ENCODE results near the gene ARF1.

Gene ARF1

DNA sequence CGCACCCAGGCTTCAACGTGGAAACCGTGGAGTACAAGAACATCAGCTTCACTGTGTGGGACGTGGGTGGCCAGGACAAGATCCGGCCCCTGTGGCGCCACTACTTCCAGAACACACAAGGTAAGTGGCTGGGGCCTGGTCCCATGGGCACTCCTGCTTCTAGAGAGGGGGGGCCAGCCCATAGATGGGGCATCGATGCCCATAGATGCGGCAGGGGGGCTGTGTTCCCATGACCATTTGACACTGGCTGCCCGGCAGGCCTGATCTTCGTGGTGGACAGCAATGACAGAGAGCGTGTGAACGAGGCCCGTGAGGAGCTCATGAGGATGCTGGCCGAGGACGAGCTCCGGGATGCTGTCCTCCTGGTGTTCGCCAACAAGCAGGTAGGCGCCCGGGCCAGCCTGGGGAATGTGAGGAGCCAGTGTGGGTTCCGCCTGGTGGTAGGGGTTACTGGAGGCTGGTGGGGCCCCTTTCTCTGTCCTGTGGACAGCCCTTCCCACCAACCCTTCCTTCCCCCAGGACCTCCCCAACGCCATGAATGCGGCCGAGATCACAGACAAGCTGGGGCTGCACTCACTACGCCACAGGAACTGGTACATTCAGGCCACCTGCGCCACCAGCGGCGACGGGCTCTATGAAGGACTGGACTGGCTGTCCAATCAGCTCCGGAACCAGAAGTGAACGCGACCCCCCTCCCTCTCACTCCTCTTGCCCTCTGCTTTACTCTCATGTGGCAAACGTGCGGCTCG lies 15.0 kb downstream of the ARF1 start:
- TF ChIP-seq EZH2 (IDR thresholded peaks at IDR 0.05) (no peak), POLR2AphosphoS5 (IDR thresholded peaks at IDR 0.05; ENCODE audit: borderline replicate concordance, low read depth, low read length) (no peak), FOXP2 (optimal IDR thresholded peaks at IDR 0.05; ENCODE audit: control extremely low read depth, extremely low read length, insufficient read depth) (no peak)
- H3K36me3 ChIP-seq (ENCODE audit: insufficient read depth, low read length): peaks cover 60% of the 10 kb centered on the region
- no peak overlapping the region for H3K4me3 ChIP-seq
- no peaks in the 10 kb centered on the region for H3K9me3 ChIP-seq (ENCODE audit: low read depth, low read length)
- no peak for DNase-seq (ENCODE audit: low read depth, low spot score)
- no peak overlapping the region for H3K27ac ChIP-seq
- no peak overlapping the region for H3K9ac ChIP-seq (ENCODE audit: insufficient read length)

DNA sequence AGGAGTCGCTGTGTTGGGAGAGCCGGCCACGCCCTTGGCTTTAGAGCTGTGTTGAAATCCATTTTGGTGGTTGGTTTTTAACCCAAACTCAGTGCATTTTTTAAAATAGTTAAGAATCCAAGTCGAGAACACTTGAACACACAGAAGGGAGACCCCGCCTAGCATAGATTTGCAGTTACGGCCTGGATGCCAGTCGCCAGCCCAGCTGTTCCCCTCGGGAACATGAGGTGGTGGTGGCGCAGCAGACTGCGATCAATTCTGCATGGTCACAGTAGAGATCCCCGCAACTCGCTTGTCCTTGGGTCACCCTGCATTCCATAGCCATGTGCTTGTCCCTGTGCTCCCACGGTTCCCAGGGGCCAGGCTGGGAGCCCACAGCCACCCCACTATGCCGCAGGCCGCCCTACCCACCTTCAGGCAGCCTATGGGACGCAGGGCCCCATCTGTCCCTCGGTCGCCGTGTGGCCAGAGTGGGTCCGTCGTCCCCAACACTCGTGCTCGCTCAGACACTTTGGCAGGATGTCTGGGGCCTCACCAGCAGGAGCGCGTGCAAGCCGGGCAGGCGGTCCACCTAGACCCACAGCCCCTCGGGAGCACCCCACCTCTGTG lies 15.9 kb downstream of the ARF1 start:
- no peaks in the 10 kb centered on the region for H3K9me3 ChIP-seq (ENCODE audit: low read depth, low read length)
- DNase-seq (ENCODE audit: low read depth, low spot score): no peak
- H3K27ac ChIP-seq: 0 out of 2 replicates have a peak overlapping the region, but pooled peaks have one; percentile 46
- H3K36me3 ChIP-seq (ENCODE audit: insufficient read depth, low read length): peaks cover 50% of the 10 kb centered on the region
- H3K9ac ChIP-seq (ENCODE audit: insufficient read length): no peak overlapping the region
- TF ChIP-seq FOXP2 (optimal IDR thresholded peaks at IDR 0.05; ENCODE audit: control extremely low read depth, extremely low read length, insufficient read depth) (no peak), EZH2 (IDR thresholded peaks at IDR 0.05) (no peak), POLR2AphosphoS5 (IDR thresholded peaks at IDR 0.05; ENCODE audit: borderline replicate concordance, low read depth, low read length) (peak; percentile 41; the same call in 1 of the 2 replicates)
- H3K4me3 ChIP-seq: no peak overlapping the region

DNA sequence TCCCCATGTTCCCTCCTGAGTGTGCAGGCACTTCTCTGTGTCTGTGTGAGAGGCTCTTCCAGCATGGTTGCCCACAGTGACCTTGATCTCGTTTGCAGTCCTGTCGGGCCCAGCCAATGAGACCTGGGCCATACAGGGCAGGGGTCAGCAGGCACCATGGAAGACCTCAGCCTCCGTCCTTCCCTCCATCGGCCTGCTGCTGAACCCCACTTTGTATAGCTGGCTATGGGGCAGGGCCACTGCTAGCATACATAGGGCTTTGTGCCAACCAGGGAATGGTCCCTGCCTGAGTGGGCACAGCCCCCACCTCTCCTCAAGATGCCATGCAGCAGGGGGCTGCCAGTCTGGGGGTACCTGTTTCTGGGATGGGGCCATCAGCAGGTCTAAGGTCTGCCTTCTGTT lies 16.8 kb downstream of the ARF1 start:
- Histone ChIP-seq H3K36me3 (ENCODE audit: insufficient read depth, low read length) (peaks cover 50% of the 10 kb centered on the region), H3K27ac (no peak overlapping the region), H3K9me3 (ENCODE audit: low read depth, low read length) (no peaks in the 10 kb centered on the region), H3K4me3 (no peak overlapping the region), H3K9ac (ENCODE audit: insufficient read length) (no peak overlapping the region)
- no peak for DNase-seq (ENCODE audit: low read depth, low spot score)
- no peak for TF ChIP-seq EZH2 (IDR thresholded peaks at IDR 0.05)
- TF ChIP-seq FOXP2 (optimal IDR thresholded peaks at IDR 0.05; ENCODE audit: control extremely low read depth, extremely low read length, insufficient read depth): no peak
- no peak; the same call in 1 of the 2 replicates for TF ChIP-seq POLR2AphosphoS5 (IDR thresholded peaks at IDR 0.05; ENCODE audit: borderline replicate concordance, low read depth, low read length)

DNA sequence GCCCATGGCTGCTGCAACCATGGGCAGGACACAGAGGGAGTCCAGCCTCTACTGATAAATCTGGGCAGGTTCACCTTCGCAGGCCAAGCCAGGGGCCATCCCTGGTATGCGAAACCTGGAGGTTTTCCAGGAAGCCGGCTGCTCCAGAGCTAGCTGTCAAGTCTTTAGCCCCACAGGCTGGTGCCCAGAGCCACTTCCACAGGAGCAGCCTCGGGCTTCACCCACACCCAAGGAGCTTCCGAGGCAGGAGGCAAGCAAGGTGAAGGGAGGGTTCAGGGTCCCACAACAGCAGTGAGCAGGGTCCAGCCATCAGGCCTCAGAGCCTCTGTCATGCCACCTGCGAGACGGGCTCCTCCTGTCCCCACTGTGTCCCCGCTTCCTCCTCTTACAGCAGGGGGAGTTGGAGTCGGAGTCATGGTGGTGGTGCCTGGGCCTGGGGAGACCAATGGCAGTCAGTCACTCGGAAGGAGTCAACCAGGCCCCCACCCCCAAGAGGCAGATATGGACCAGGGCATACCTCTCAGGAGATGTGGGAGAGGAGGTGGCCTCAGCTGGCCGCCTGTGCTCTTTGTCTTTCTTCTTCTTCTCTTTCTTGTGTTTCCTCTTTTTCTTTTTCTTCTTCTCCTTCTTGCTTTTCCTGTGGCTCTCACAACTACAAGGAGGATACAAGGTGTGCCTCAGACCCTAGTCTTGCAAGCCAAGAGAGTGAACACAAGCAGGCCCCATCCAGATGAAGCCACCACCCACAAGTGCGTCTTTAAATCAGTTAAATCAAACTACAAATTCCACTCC lies 18.5 kb downstream of the ARF1 start:
- H3K27ac ChIP-seq: no peak overlapping the region
- H3K36me3 ChIP-seq (ENCODE audit: insufficient read depth, low read length): peaks cover 37% of the 10 kb centered on the region; the same call in 1 of the 2 replicates
- no peaks in the 10 kb centered on the region for H3K9me3 ChIP-seq (ENCODE audit: low read depth, low read length)
- no peak; the same call in 1 of the 2 replicates for TF ChIP-seq POLR2AphosphoS5 (IDR thresholded peaks at IDR 0.05; ENCODE audit: borderline replicate concordance, low read depth, low read length)
- TF ChIP-seq FOXP2 (optimal IDR thresholded peaks at IDR 0.05; ENCODE audit: control extremely low read depth, extremely low read length, insufficient read depth): no peak
- no peak for TF ChIP-seq EZH2 (IDR thresholded peaks at IDR 0.05)
- DNase-seq (ENCODE audit: low read depth, low spot score): no peak
- H3K9ac ChIP-seq (ENCODE audit: insufficient read length): no peak overlapping the region
- H3K4me3 ChIP-seq: no peak overlapping the region

DNA sequence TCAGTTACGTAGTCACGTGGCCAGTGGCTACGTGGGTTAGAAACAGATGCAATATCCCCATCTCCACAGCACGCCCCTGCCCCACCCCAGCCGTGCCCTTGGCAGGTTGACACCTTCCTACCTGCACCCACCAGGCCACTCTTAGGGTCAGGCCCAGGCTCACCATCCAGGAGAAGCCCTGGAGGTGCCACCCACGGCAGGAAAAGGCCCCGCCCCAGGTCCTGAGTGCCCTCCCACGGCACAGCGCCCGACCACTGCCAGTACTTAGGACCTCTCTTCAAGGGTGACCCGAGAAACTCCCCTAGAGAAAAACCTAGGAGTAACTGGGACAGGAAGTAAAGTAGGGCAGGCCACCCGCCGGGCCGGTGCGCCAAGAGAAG lies 19.1 kb downstream of the ARF1 start:
- TF ChIP-seq POLR2AphosphoS5 (IDR thresholded peaks at IDR 0.05; ENCODE audit: borderline replicate concordance, low read depth, low read length) (no peak), FOXP2 (optimal IDR thresholded peaks at IDR 0.05; ENCODE audit: control extremely low read depth, extremely low read length, insufficient read depth) (no peak), EZH2 (IDR thresholded peaks at IDR 0.05) (no peak)
- H3K27ac ChIP-seq: no peak overlapping the region
- no peak overlapping the region for H3K9ac ChIP-seq (ENCODE audit: insufficient read length)
- H3K4me3 ChIP-seq: peak overlapping the region; percentile 92
- no peaks in the 10 kb centered on the region for H3K9me3 ChIP-seq (ENCODE audit: low read depth, low read length)
- peaks cover 42% of the 10 kb centered on the region; the same call in 1 of the 2 replicates for H3K36me3 ChIP-seq (ENCODE audit: insufficient read depth, low read length)
- no peak for DNase-seq (ENCODE audit: low read depth, low spot score)

DNA sequence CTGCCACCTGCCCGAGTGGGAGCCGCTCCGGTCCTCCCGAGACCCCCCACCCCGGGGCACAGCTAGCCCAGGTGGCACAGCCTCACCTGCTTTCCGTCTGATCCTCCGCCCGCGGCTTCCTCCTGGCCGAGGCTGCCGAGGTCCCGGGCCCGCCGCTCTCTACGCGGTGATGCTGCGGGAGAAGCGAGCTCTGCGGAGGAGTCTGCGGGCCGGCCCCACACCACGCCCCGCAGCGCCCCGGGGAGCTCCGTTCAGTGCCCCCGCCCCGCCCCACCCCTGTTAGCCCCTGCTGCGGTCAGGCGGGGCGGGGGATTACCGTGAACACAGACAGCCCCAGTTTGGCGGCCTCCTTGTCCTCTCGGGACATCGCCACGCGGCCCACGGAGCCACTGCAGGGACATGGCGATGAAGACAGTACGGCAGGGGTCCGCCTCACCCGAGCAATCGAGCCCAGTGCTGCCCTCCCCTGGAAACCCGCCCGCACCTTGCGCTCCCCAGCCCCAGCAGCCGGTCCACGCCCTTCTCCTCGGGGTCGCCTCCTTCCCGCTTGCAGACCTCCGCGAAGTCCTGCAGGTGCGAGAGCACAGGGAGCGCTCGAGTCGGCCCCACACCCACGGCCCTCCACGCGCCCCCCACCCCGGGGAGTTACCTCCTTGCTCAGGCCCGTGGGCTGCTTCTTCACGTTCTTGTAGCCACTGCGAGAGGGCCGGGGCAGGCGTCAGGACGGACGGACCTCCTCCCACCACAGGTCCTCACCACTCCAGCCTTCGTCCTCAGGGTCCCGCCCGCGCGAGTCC lies 19.7 kb downstream of the ARF1 start:
- Histone ChIP-seq H3K36me3 (ENCODE audit: insufficient read depth, low read length) (peaks cover 41% of the 10 kb centered on the region; the same call in 1 of the 2 replicates), H3K9me3 (ENCODE audit: low read depth, low read length) (no peaks in the 10 kb centered on the region), H3K9ac (ENCODE audit: insufficient read length) (peak overlapping the region; percentile 88), H3K4me3 (peak overlapping the region; percentile 92), H3K27ac (no peak overlapping the region)
- TF ChIP-seq EZH2 (IDR thresholded peaks at IDR 0.05): no peak
- no peak for TF ChIP-seq FOXP2 (optimal IDR thresholded peaks at IDR 0.05; ENCODE audit: control extremely low read depth, extremely low read length, insufficient read depth)
- TF ChIP-seq POLR2AphosphoS5 (IDR thresholded peaks at IDR 0.05; ENCODE audit: borderline replicate concordance, low read depth, low read length): no peak
- DNase-seq (ENCODE audit: low read depth, low spot score): no peak

DNA sequence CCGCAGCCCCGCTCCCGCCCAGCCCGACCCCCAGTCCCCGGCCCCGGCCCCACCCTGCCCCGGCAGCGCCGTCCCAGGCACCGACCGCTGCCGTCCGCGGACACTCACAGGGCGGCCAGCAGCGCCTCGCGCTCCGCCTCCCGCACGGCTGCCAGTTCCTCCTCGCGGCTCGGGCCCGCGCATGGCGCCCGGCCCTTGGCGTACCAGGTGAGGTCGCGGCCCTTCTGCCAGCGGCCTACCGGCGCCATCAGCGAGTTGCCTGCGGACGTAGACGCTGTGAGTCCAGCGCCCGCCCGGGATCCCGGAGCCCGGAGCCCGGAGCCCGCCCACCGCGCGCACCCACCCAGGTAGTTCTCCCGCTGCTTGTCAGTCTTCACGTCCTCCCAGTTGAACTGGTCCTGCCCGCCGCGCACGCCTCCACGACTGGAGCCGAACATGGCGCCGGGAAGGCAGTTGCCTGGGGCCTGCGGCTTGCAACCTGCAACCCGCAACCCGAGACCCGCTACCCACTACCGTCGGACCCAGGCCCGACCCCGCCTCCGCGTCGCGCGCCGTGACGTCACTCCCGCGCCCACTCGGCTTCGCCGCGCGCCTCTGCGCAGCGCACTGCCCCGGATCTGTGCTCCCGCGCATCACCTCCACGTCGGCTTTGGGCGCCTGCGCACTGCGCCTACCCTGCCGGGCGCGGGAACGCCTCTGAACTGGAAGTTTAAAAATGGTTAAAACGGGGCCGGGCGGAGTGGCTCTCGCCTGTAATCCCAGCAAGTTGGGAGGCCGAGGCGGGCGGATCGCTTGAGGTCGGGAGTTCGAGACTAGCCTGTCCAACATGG lies 20.5 kb downstream of the ARF1 start, which contains the start of gene C1orf35:
C1orf35 (minus strand) TSS at position 535 of the 830 bp plus-strand sequence; CDS start at position 437, 98 bp downstream.
- H3K4me3 ChIP-seq: peak within 1 kb of the TSS; percentile 92
- TF ChIP-seq FOXP2 (optimal IDR thresholded peaks at IDR 0.05; ENCODE audit: control extremely low read depth, extremely low read length, insufficient read depth) (no peak), POLR2AphosphoS5 (IDR thresholded peaks at IDR 0.05; ENCODE audit: borderline replicate concordance, low read depth, low read length) (peak; percentile 84; the same call in 1 of the 2 replicates)
- DNase-seq (ENCODE audit: low read depth, low spot score): peak; percentile 65
- peak within 1 kb of the TSS; percentile 80 for H3K27ac ChIP-seq
- H3K36me3 ChIP-seq (ENCODE audit: insufficient read depth, low read length): peaks cover 33% of the 10 kb centered on the region; the same call in 1 of the 2 replicates
- no peaks in the 10 kb centered on the region for H3K9me3 ChIP-seq (ENCODE audit: low read depth, low read length)
- H3K9ac ChIP-seq (ENCODE audit: insufficient read length): peak within 1 kb of the TSS; percentile 88
